Activated CD4-positive, CD25-positive, alpha-beta regulatory T cell treated with anti-CD3 and anti-CD28 coated beads, Interleukin-2, amount 50 U/mL, for 72 hours (primary cell): ENCODE measurements around the gene HOXB6.

Source experiments
- DNase-seq: peaks from one replicate; pipeline ENCODE4 v3.0.0; 2021

The HOXB6 gene

DNA sequence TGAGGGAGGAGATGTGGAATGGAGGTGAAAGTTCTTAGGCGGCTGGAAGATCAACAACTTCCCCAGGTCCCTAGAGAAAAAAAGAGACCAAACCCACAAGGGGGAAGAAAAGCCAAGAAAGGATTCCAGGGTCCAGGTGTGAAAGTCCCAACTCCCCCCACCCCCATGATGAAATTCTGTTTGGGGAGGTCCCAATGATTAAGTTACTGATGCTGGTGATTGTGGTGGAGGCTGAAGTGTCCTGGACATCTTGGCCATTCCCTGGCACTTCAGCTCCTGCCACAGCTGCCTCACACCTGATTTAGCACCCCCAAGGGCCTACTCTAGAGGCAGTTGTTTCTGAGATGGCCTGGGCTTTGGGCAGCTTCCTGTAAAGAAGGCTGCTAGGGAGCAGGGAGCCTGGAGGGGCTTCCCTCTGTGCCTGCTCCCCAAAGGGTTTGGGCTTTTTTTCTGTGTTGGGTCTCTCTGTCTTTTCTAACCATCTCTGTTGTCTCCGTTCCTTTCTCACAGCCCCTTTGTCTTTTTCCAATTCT lies 39.7 kb downstream of the HOXB6 start:
- DNase-seq = no peak

DNA sequence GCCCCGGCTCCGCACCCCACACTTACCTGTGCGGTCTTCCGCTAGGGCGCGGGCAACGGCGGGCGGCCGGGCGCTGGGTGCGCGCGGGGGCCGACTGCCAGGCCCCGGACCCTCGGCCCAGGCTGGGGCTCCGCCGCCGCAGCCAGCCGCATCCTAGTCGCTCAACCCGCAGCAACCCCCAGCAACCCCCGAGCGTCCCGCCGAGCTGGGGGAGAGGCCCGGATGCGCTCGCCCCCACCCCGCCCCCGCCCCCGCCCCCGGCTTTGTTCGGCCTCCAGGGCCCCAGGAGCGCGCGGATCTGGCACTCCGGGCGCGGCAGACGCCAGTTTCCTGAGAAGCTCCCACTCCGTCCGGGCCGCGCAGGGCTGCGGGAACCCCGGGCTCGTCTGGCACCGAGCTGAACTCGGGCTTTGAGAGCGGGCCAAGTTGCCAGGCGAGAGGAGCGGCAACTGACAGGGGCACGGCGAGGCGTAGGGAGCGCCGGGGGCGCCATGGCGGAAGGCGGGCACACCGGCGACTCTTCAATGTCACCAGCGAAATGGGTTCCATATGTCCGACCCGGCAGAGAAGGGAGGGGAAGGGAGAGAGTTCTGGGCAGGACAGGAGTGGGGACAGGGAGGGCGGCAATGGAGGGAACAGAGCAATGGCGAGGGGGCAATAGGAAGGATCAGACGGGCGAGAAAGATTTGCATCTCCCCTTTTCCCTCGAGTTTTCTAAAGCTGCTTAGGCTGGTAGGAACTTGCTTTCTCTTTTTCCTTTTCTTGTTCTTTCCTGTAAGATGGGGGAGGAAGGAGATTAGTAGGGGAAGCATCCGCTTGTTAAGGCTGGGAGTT lies 40.4 kb downstream of the HOXB6 start:
- DNase-seq = no peak

DNA sequence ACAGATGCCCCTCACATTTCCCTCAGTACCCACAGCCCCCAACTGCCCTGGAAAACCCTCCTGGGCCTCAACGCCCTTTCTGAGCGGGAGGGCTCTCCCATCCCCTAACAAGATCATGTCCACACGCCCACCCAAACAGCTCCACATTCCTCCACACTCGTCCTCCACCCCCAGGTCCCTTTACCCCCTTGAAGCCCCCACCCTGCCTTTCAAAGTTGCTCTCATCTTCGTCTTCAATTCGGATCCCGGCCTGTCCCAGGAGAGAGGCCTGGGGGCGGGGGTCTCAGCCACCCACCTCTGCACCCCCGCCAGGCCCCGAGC lies 41.0 kb downstream of the HOXB6 start:
- no peak for DNase-seq

DNA sequence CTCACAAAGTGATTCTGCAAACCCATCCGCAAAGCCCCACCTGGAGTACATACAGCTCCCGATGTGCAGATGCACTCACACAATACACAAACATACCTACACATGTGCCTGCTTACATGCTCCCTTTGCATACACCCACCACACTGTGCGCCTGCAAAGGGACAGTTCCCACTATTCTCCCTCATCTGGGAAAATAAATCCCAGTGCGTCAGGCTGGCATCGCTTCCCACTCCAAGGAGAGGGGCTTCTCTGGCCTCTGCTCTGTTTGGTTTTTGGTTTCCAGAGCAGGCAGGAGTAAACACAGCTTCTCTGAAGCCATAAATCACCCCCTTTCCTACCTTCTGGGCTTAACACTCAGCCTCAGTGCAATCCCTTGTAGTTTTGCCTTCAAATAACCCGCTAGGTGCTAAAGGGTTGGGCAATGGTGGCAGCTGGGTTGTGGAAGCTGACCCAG lies 41.4 kb downstream of the HOXB6 start:
- no peak for DNase-seq

- DNase-seq = no peak
These were observed 41.9 kb downstream of the HOXB6 start for GRCh38 chr17:48562934-48563333.

DNA sequence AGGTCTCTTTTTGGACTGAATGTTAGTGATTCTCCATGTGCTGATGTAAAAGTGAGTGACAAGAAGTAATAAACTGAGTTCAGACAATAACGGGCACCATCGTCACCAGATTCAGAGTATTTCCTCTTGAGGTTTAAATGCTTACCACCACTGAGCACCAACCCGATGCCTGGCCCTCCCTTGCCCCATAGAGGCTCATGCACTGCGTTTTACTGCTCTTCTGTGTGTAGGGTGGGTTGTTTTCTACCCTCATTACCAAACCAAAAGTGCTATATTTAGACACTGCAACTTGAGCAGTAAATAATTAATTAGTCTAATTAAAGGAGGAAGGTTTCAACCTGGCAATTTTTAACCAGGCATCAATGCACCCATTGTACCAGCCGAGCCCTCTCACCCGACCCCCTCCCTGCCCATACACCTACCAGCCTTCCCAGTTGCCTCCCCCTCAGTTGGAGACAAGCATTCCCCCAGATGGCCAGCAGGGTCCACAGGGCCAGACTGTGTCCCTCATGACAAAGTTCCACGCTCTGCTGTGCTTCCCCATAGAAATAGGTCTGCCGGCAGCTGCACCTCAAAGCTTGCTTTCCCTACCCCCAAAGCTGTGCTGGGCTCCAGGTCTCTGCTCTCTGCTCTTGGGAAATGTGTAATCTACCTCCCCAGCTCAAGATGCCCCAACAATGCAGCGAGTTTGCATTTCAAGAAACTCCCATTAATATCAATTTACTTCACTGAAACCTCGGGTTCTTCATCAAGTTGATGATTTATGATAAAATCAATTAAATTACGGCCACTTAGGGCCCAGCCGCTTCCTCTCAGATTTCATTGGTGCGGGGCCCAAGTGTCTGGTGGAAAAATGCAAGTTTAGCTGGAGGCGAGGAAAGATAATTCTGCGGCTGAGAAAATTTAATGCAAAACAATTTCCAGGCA lies 42.6 kb downstream of the HOXB6 start:
- DNase-seq = no peak

DNA sequence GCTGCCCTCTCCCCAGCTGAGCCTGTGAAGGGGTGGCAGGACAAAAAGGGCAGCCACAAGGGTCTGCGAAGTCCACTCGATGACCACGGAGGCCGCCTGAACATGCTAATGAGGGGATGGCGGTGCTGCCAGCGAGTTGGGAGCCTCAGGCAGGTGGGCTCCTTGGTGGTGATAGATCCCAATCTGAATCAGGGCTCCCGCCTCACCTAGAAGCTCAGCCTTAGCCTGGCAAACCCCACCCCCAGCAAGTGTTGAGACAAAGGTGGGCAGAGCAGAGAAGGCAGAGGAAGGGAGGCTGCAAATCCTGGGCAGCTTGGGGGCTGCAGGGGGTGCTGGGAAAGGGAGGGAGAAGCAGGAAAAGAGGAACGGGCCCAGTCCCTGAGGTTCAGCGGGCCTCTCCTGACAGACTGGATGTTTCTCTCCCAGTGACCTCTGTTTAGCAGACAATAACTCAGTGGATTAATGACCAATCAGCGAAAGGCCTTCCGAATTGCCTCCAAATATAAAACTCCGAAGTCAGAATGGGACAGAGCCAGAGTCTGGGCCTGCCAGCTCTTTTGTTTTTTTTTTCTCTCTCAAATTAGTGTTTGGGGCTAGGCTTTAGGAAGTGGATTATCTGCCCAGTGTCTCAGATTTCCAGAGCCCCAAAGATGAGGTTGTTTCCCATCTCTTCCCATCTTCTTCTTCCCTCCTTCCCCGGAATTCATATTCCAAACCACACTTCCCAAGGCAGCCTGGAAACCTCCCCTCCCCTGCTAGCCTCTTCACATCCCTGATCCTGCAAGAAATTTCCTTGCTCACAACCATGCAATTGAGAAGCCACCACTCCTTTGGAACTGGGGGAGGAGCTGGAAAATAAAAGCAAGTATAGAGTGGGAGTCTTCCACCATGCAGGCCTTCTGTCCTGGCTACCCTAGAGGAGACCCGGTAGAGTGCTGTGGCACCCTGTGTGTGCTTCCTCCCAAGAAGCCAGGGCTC lies 44.7 kb downstream of the HOXB6 start:
- no peak for DNase-seq

GRCh38 chr17:48559122-48559839 lies 45.5 kb downstream of the HOXB6 start:
- no peak for DNase-seq

DNA sequence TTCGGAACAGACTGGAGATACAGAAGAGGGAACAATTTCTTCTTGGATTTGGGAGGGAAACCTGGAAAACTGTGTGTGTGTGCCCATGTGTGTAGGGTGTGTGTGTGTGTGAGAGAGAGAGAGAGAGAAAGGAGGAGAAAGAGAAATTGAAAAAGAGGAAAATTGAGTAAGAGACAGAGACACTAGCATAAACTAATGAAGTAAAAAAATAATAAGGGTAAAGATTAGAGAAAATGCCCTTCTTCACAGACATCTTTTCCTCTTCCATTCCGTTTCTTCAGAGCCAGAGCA lies 46.0 kb downstream of the HOXB6 start:
- DNase-seq = no peak

DNA sequence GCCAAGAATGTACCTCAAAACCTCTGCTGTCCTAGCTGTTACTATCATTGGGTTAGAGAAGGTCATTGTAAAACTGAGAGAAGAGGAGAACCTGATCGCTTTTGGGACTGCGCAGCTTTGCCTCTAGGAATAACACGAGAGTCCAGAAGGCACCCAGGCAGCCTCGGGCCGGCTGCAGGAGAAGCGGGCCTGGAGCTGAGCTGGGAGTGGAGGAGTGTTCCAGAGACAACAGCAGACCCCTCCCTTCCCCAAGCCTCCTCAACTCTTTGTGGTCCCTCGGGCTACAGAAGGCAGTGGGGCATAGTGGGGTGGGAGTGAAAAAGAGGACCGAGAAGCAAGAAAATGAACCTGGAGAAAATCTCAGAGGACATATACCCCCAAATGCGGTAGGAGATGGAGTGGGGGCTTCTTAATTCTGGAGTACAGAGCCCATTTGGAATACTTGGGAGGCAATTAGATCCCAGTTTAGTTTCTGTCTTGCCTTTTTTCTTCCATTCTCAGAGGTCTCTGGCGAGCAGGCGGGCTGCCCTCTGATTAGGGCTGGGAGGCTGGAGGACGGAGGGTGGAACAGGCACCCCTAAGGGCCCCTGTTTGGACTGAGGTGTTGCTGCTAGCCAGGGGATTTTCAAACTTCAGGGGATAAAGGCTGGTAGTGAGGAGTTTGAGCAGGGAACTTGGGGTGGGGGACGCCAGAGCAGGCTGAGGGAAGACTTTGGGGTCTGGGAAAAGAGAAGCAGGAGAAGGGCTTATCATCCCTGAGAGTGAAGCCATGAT lies 46.5 kb downstream of the HOXB6 start:
- no peak for DNase-seq

DNA sequence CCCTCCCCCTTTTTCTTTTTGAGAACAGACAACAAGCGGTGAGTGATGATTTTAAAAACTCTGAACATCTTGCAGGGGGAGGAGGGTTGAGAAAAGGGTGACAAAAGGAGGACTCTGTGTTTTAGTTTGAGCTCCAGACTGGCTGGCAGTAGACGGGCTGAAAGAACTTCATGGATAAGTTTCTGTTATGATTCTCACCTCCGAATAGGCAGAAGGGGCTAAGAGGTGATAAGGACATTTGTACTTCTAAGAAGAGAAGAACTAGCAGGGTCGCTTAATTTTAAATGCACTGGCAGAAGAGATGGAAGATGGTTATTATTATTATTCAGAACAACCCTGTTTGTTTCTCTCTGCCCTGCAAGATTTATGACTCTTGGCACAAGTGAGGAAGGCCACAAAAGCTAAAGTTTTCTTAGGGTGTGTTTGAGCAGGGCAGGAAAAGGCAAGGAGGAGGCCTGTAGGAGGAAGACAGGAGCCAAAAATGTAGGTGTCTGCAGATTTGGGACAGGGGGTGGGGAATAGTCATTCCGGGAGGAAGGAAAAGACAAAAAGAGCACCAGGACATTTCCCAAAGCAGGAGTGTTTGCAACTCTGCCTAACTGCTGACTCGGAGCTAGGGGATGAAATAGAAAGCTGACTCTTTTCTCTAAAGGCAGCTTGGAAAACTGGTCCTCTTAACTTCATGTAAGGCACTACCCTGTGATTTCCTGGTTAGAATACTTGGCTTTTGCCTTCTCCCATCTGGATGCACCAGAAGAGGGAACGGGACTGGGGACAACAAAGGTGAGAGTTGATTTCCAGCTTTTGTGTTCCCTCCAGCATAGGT lies 48.0 kb downstream of the HOXB6 start:
- no peak for DNase-seq

- no peak for DNase-seq
These were observed 48.6 kb downstream of the HOXB6 start for GRCh38 chr17:48556229-48556575.

DNA sequence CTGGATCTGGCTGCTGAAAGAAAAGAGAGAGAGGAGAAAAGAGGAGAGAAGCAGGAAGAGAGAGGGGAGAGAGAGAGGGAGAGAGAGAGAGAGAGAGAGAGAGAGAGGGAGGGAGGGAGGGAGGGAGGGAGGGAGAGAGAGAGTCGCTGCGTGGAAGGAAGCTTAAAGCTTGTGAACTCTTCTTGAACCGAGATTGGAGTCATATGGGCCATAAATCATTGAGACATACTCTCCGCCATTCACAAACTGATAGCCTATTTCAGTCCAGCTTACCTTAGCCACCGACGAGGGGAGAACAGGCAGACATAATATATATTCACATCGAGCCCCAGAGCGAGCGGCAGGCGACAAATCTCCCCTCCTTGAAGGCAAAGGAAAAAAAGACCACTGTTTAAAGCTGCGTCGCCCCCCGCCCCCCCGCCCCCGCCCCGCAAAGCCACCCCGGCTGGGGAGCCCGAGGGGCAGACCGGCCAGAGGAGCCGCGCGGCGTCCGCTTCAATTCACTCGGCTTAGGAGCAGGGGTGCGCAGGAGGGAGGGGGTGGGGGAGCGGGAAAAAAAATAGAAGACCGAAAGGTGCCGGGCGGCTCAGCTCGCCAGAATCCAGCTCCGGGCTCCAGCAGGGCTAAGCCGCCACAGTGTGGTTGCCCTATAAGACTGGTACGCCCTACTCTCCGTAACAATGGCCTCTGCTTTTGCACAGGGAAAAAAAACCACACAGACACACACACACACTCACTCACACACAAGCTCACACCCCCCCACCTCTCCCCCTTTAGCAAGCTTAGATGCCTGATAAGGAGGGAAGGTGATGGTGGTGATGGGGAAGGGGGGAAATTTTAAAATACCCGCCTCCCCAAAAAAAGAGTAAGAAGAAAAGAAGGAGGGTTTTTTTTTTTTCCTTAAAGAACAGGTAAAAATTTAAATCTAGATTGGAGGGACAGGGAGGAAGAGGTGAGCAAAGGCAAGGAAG lies 49.2 kb downstream of the HOXB6 start:
- no peak for DNase-seq

- DNase-seq = no peak
These were observed 50.2 kb downstream of the HOXB6 start for GRCh38 chr17:48554412-48555257.

GRCh38 chr17:48553826-48554225 lies 51.0 kb downstream of the HOXB6 start:
- no peak for DNase-seq

- no peak for DNase-seq
These were observed 51.6 kb downstream of the HOXB6 start for GRCh38 chr17:48553190-48553547.

DNA sequence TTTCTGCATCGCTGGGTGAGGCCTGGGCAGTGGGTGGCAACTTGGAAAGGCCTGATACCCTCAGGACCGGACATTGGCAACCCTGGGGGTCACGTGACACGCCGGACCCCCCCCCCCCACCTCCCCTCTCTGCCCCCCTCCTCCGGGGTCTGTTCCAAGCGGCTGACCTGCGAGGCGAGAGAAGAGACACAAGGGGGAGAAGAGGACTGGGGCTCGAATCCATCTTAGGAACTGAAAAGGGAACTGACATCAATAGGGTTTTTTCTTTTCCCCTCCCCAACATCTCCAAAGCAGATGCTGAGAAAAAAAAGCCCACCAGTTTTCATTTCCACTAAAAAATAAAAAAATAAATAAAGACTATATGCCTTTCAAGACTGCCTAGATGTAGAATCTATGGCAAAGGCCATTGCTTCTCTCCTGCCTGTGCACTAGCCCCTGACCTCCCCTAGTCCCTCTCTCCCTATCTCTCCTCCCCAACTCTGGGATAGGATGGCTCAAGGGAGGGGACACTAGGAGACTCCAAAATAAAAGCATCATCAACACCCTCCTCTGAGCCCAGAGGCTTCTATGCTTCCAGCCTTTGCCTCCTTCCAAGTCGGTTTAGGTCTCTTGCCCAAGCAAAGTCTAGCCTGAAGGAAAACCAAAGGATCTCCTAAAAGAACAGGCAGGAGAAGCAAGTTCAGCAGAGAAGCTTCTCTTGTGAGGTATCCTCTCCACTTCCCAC lies 52.2 kb downstream of the HOXB6 start:
- no peak for DNase-seq
